Right atrium auricular region (tissue), 2 donors: ENCODE results near the gene SEC61B. TPM values are rescaled to one million over a fixed set of nuclear protein-coding genes. Genes with fewer than 3 reads are reported as not detected.

Source experiments
- DNase-seq: peaks from one replicate; pipeline ENCODE4 v3.0.0-alpha.2; 2019; ENCODE audit warnings: low spot score
- H3K27ac ChIP-seq, 2 donors: fragments of 200-600 bp; sonication (generic); 1 replicate in 1 of 2; 2 replicates in 1 of 2; pipeline ENCODE4 v1.5.1; 2016 to 2019
- H3K27me3 ChIP-seq, 2 donors: fragments of 200-600 bp; sonication (generic); one replicate each; pipeline versions ENCODE4 v1.5.1 to v1.6.0; 2017 to 2019
- H3K36me3 ChIP-seq: fragments of 200-600 bp; sonication (generic); one replicate; pipeline ENCODE4 v1.5.1; 2016
- H3K4me1 ChIP-seq, 2 donors: fragments of 200-600 bp; sonication (generic); one replicate each; pipeline versions ENCODE4 v1.5.1 to v1.6.0; 2017 to 2019
- H3K4me3 ChIP-seq, 2 donors: fragments of 200-600 bp; sonication (generic); 1 replicate in 1 of 2; 2 replicates in 1 of 2; pipeline ENCODE4 v1.5.1; 2017 to 2019; ENCODE audit warnings: mild to moderate bottlenecking in 1 of 2, moderate library complexity in 1 of 2
- H3K9me3 ChIP-seq, 2 donors: fragments of 200-600 bp; sonication (generic); one replicate each; pipeline ENCODE4 v1.5.1; 2019
- CTCF ChIP-seq, 2 donors: fragments of 200-600 bp; sonication (generic); IDR thresholded peaks; one replicate each; pipeline ENCODE4 v1.5.1; 2019; ENCODE audit warnings: antibody characterized with exemption in 2 of 2
- total RNA-seq, 2 donors: library from RNA; depleted of rRNA; stranded (reverse); fragments of >200 nt; gene quantifications; one replicate each; pipeline ENCODE4 v1.1.0, GENCODE V29; 2016

SEC61B gene
- total RNA-seq, 2 donors from 2014 or later: 29.4 to 53.1 TPM

GRCh38 chr9:99185934-99186333 is 36.1 kb upstream of the SEC61B start:
- H3K36me3 ChIP-seq: no peaks in the 10 kb centered on the region
- no peaks in the 10 kb centered on the region for H3K27me3 ChIP-seq
- DNase-seq: no peak
- no peaks in the 10 kb centered on the region for H3K9me3 ChIP-seq
- H3K4me1 ChIP-seq: peaks cover 0 to 11% of the 10 kb centered on the region in 2 donors
- H3K4me3 ChIP-seq: no peak overlapping the region
- H3K27ac ChIP-seq: no peak overlapping the region
- TF ChIP-seq CTCF (IDR thresholded peaks at IDR 0.05): no peak

GRCh38 chr9:99187311-99187710 is 34.8 kb upstream of the SEC61B start:
- H3K4me1 ChIP-seq: peaks cover 0 to 11% of the 10 kb centered on the region in 2 donors
- no peaks in the 10 kb centered on the region for H3K9me3 ChIP-seq
- TF ChIP-seq CTCF (IDR thresholded peaks at IDR 0.05): no peak
- H3K36me3 ChIP-seq: no peaks in the 10 kb centered on the region
- no peak overlapping the region for H3K27ac ChIP-seq
- DNase-seq: no peak
- no peak overlapping the region for H3K4me3 ChIP-seq
- no peaks in the 10 kb centered on the region for H3K27me3 ChIP-seq

GRCh38 chr9:99189186-99189585 is 32.9 kb upstream of the SEC61B start:
- H3K27ac ChIP-seq: no peak overlapping the region
- TF ChIP-seq CTCF (IDR thresholded peaks at IDR 0.05): no peak
- H3K36me3 ChIP-seq: no peaks in the 10 kb centered on the region
- no peaks in the 10 kb centered on the region for H3K27me3 ChIP-seq
- no peak overlapping the region for H3K4me3 ChIP-seq
- H3K4me1 ChIP-seq: peaks cover 0 to 9% of the 10 kb centered on the region in 2 donors
- no peaks in the 10 kb centered on the region for H3K9me3 ChIP-seq
- DNase-seq: no peak

GRCh38 chr9:99189887-99190596 is 32.0 kb upstream of the SEC61B start:
- Histone ChIP-seq H3K4me3 (no peak overlapping the region), H3K27me3 (no peaks in the 10 kb centered on the region), H3K4me1 (peaks cover 0 to 1% of the 10 kb centered on the region in 2 donors), H3K36me3 (no peaks in the 10 kb centered on the region), H3K27ac (no peak overlapping the region), H3K9me3 (no peaks in the 10 kb centered on the region)
- TF ChIP-seq CTCF (IDR thresholded peaks at IDR 0.05): no peak
- DNase-seq: no peak

- TF ChIP-seq CTCF (IDR thresholded peaks at IDR 0.05): no peak
- no peaks in the 10 kb centered on the region for H3K4me1 ChIP-seq
- DNase-seq: no peak
Observed at GRCh38 chr9:99190597-99191283, 31.3 kb upstream of the SEC61B start.

More at GRCh38 chr9:99190597-99191283, 31.3 kb upstream of the SEC61B start:
- Histone ChIP-seq H3K27me3 (no peaks in the 10 kb centered on the region), H3K27ac (no peak overlapping the region), H3K4me3 (no peak overlapping the region), H3K9me3 (no peaks in the 10 kb centered on the region), H3K36me3 (no peaks in the 10 kb centered on the region)
